Fibroblast of lung (primary cell): ENCODE measurements around the gene RERG. TPM values are rescaled to one million over a fixed set of nuclear protein-coding genes. Genes with fewer than 3 reads are reported as not detected.

Experiments used
- DNase-seq, 2 donors: peaks; one replicate each; pipeline versions ENCODE4 v3.0.0 to v3.0.0-alpha.2; 2010; ENCODE audit warnings: low read depth in 2 of 2
- H2AFZ ChIP-seq: 2 replicates; pipeline ENCODE4 v1.5.1; 2012; ENCODE audit warnings: low read length, control low read depth, inconsistent platforms
- H3K27ac ChIP-seq: 2 replicates; pipeline ENCODE4 v1.5.1; 2011; ENCODE audit warnings: low read length, control low read depth; ENCODE audit not compliant: insufficient read depth
- H3K27me3 ChIP-seq: 2 replicates; pipeline ENCODE4 v1.5.1; 2011; ENCODE audit warnings: mild to moderate bottlenecking, low read length; ENCODE audit not compliant: control insufficient read depth, insufficient read depth
- H3K36me3 ChIP-seq: 2 replicates; pipeline ENCODE4 v1.5.1; 2011; ENCODE audit warnings: low read length; ENCODE audit not compliant: control insufficient read depth, insufficient read depth
- H3K4me1 ChIP-seq: 2 replicates; pipeline ENCODE4 v1.5.1; 2011; ENCODE audit warnings: low read length; ENCODE audit not compliant: control insufficient read depth, insufficient read depth; ENCODE audit errors: extremely low read depth
- H3K4me2 ChIP-seq: 2 replicates; pipeline ENCODE4 v1.5.1; 2011; ENCODE audit warnings: low read length, control low read depth; ENCODE audit not compliant: insufficient read depth; ENCODE audit errors: extremely low read depth
- H3K4me3 ChIP-seq, 4 experiments: fragments of 200-600 bp in 1 of 4; sonication (generic) in 1 of 4; replicated peaks in 1 of 4; 2 replicates each; pipeline ENCODE4 v1.5.1; 2011 to 2016; ENCODE audit warnings: low read length in 4 of 4, low read depth in 3 of 4, mild to moderate bottlenecking in 3 of 4, control low read depth in 2 of 4, inconsistent platforms in 1 of 4, mixed read lengths in 1 of 4; ENCODE audit not compliant: insufficient read depth in 1 of 4; ENCODE audit errors: control extremely low read depth in 1 of 4
- H3K79me2 ChIP-seq: 2 replicates; pipeline ENCODE4 v1.5.1; 2012; ENCODE audit warnings: mild to moderate bottlenecking, low read length, inconsistent platforms; ENCODE audit not compliant: control insufficient read depth, insufficient read depth
- H3K9ac ChIP-seq: 2 replicates; pipeline ENCODE4 v1.5.1; 2011; ENCODE audit warnings: mild to moderate bottlenecking, low read length, control low read depth; ENCODE audit not compliant: insufficient read depth
- H3K9me3 ChIP-seq: 2 replicates; pipeline ENCODE4 v1.5.1; 2012; ENCODE audit warnings: low read depth, low read length; ENCODE audit not compliant: control insufficient read depth, insufficient read depth
- H4K20me1 ChIP-seq: 2 replicates; pipeline ENCODE4 v1.5.1; 2011; ENCODE audit warnings: low read length; ENCODE audit not compliant: control insufficient read depth, insufficient read depth; ENCODE audit errors: extremely low read depth
- EZH2 ChIP-seq: IDR thresholded peaks from 2 replicates; pipeline ENCODE4 v1.5.1; 2012; ENCODE audit warnings: low read length, control low read depth, mild to moderate bottlenecking; ENCODE audit errors: missing control alignments
- polyA plus RNA-seq, 2 donors: library from polyadenylated mRNA; depleted of rRNA in 1 of 2; stranded (reverse) in 1 of 2; unstranded in 1 of 2; fragments of >200 nt; gene quantifications; 2 replicates each; pipeline ENCODE4 v1.2.1, GENCODE V29; 2011 to 2012; ENCODE audit warnings: missing spikeins in 1 of 2
- total RNA-seq: library from RNA; depleted of rRNA; stranded (reverse); fragments of >200 nt; gene quantifications from 2 replicates; pipeline ENCODE4 v1.2.1, GENCODE V29; 2014
- TF ChIP-seq, protein P1 (sequence below), 2 donors: IDR thresholded peaks in 1 of 2; conservative IDR thresholded peaks in 1 of 2; 1 replicate in 1 of 2; 2 replicates in 1 of 2; pipeline ENCODE4 v1.5.1; 2011 to 2012; ENCODE audit warnings: low read length in 2 of 2, control low read depth in 1 of 2, inconsistent platforms in 1 of 2, low read depth in 1 of 2, mild to moderate bottlenecking in 1 of 2

RERG gene
- total and polyA plus RNA-seq, 2 donors (not counting 1 experiment from before 2014, with no cell fraction given): 0.33 to 0.57 TPM

DNA sequence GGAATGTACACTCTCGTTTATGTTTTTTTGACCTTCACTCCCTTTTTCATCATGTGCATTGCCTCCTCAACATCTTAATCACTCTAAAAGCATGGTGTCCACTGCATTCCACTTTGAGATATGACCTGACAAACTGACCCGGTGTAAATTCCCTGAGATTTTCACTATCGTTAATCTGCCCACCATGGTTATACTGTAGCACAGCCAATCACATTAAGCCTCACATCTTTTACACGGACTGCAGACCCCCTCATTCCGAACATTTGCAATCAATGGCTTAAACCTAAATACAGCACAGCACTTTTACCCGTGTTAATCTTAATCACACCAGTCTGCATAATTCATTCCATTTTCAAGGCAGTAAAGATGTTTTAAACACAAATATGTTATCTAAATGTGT, 2.4 kb downstream of the RERG start:
- Histone ChIP-seq H3K27ac (no peak overlapping the region), H3K9me3 (no peaks in the 10 kb centered on the region), H3K79me2 (no peaks in the 10 kb centered on the region), H2AFZ (no peak overlapping the region), H4K20me1 (no peaks in the 10 kb centered on the region), H3K4me1 (peaks cover 2% of the 10 kb centered on the region), H3K9ac (no peak overlapping the region), H3K27me3 (no peaks in the 10 kb centered on the region), H3K36me3 (no peaks in the 10 kb centered on the region), H3K4me3 (no peak overlapping the region), H3K4me2 (no peak overlapping the region)
- no peak for DNase-seq
- no peak for TF ChIP-seq EZH2
- TF ChIP-seq, protein P1, sequence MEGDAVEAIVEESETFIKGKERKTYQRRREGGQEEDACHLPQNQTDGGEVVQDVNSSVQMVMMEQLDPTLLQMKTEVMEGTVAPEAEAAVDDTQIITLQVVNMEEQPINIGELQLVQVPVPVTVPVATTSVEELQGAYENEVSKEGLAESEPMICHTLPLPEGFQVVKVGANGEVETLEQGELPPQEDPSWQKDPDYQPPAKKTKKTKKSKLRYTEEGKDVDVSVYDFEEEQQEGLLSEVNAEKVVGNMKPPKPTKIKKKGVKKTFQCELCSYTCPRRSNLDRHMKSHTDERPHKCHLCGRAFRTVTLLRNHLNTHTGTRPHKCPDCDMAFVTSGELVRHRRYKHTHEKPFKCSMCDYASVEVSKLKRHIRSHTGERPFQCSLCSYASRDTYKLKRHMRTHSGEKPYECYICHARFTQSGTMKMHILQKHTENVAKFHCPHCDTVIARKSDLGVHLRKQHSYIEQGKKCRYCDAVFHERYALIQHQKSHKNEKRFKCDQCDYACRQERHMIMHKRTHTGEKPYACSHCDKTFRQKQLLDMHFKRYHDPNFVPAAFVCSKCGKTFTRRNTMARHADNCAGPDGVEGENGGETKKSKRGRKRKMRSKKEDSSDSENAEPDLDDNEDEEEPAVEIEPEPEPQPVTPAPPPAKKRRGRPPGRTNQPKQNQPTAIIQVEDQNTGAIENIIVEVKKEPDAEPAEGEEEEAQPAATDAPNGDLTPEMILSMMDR (conservative IDR thresholded peaks at IDR 0.05 in 1 of 2, IDR thresholded peaks at IDR 0.05 in 1 of 2; ENCODE audit: low read depth in 1 of 2, low read length in 2 of 2): no peak

DNA sequence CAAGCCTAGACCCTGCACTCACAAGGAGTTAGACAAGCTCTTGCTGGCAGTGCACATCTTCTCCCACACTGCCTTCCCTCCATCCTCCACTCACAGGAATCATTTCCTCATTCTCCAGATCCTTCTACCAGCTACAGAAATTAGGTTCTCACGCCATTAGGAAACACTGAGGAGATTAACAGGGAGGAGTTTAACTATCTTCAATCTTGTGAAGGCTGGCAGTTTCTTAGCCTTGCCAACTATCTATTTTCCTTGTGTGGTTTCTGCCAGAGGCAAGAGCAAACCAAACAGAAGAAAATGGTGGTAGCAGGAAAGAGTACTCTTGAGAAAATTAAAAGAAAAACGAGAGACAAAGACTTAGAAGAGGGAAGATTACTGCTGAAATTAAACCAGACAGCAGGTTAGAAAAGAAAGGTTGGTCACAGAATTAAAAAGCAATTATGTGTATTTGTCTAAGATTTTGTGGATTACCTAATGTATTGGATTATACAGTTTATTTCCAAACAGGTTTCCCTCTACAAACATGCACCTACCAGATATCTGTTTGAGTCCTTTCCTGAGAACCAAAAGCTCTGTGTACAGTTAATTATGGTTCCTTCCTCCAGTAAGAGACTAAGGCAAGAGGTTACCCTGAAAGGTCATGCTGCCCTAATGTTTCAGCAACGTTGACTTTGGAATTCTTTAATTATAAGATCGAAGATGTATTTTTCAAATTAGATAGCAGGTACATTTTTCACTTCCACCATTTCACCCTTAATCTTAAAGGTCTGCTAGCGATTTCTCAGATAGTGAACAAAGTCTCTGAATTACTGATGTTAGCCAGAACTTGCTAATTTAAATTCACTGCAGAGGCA, 5.0 kb downstream of the RERG start:
- Histone ChIP-seq H3K79me2 (no peaks in the 10 kb centered on the region), H4K20me1 (no peaks in the 10 kb centered on the region), H3K27ac (no peak overlapping the region), H2AFZ (no peak overlapping the region), H3K4me2 (no peak overlapping the region), H3K27me3 (no peaks in the 10 kb centered on the region), H3K36me3 (no peaks in the 10 kb centered on the region), H3K4me1 (peaks cover 2% of the 10 kb centered on the region), H3K4me3 (no peak overlapping the region), H3K9me3 (no peaks in the 10 kb centered on the region), H3K9ac (no peak overlapping the region)
- DNase-seq: no peak
- TF ChIP-seq EZH2: no peak
- TF ChIP-seq, protein P1 (conservative IDR thresholded peaks at IDR 0.05 in 1 of 2, IDR thresholded peaks at IDR 0.05 in 1 of 2; ENCODE audit: low read depth in 1 of 2, low read length in 2 of 2): no peak

DNA sequence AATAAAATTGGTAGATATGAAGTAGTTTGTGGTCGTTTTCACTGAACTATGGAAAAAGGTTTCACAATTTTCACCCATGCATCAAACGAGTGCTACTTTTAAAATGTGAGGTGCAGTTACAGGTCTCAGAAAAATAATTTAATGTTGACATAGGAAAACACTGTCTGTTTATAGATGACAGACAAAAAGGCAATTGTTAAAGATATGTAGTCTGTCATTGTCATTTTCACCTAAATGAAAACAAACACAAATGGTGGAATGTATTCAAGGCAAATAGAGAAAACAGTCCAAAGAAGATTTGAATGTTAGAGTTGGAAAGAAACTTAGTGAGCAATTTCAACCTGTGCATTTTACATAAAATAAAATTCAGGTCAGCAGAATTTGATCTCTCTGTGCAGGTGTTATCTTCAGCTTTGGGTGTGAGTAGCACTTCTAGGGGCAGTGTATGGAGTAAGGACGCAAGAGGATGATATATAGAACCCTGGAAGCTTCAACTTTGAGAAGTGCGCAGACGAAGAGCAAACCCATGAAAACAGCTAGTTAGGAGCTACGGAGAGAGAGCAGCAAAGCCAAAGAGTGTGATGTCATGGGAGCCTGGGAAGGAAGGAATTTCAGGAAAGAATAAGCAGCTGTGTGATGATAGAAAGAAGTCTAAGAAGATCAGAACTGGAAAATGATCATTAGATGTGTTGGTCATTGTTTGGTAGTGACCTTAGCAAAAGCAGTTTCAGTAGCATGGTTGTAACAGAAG, 6.2 kb downstream of the RERG start:
- no peaks in the 10 kb centered on the region for H3K36me3 ChIP-seq
- no peaks in the 10 kb centered on the region for H3K27me3 ChIP-seq
- H4K20me1 ChIP-seq: no peaks in the 10 kb centered on the region
- H3K79me2 ChIP-seq: no peaks in the 10 kb centered on the region
- H3K27ac ChIP-seq: no peak overlapping the region
- H3K4me1 ChIP-seq: no peaks in the 10 kb centered on the region
- no peak overlapping the region for H3K4me2 ChIP-seq
- no peak for DNase-seq
- TF ChIP-seq, protein P1 (conservative IDR thresholded peaks at IDR 0.05 in 1 of 2, IDR thresholded peaks at IDR 0.05 in 1 of 2; ENCODE audit: low read depth in 1 of 2, low read length in 2 of 2): no peak
- TF ChIP-seq EZH2: no peak
- H3K9me3 ChIP-seq: no peaks in the 10 kb centered on the region
- H3K9ac ChIP-seq: no peak overlapping the region
- H3K4me3 ChIP-seq: no peak overlapping the region
- no peak overlapping the region for H2AFZ ChIP-seq
